GM18505 (cell line): Measurements from ENCODE around the gene LIN52.
"Not testable (repeated sequence)": the region's sequence is repeated elsewhere in the genome, so short reads cannot be mapped to it uniquely, and the experiment has no call there.

Source experiments
- ATAC-seq: cut with Tn5 transposase; IDR thresholded peaks from one replicate; pipeline ENCODE4 v1.9.1; 2021; ENCODE audit not compliant: unreplicated experiment
- POLR2A ChIP-seq: IDR thresholded peaks from 4 replicates; pipeline ENCODE4 v1.6.1; 2011; ENCODE audit warnings: borderline replicate concordance; ENCODE audit not compliant: insufficient read depth, insufficient read length; ENCODE audit errors: extremely low read depth

LIN52 gene

DNA sequence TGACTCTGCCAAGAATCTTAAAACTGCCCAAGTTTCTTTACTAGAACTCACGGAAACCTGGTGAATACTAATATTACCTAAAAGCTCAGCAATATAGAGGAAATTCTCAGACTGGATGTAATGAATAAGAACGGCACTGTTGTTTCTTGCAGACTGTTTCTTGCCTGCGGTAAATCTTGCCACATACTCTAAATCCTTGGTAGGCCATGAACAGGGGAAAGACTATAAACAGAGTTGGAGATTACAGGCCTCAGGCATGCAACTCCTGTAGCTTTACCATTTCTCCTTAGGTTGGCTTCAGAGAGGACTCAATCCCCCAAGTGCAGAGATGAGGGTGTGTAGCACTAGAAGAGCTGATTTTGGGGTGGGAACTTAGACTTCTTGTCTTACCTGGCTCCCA lies 1.6 kb upstream of the LIN52 start:
- no peak for TF ChIP-seq POLR2A
- ATAC-seq = no peak

GRCh38 chr14:74083784-74084276 lies 926 bp upstream of the LIN52 start:
- TF ChIP-seq POLR2A = no peak
- ATAC-seq = no peak

- no peak for TF ChIP-seq POLR2A
- ATAC-seq = peak; percentile 3
Observed at GRCh38 chr14:74085047-74085637, 386 bp downstream of the LIN52 start.

- no peak for TF ChIP-seq POLR2A
- no peak for ATAC-seq
Observed at GRCh38 chr14:74085828-74086227, 1.1 kb downstream of the LIN52 start.

GRCh38 chr14:74089251-74090020 lies 4.7 kb downstream of the LIN52 start:
- no peak for TF ChIP-seq POLR2A
- ATAC-seq = no peak

DNA sequence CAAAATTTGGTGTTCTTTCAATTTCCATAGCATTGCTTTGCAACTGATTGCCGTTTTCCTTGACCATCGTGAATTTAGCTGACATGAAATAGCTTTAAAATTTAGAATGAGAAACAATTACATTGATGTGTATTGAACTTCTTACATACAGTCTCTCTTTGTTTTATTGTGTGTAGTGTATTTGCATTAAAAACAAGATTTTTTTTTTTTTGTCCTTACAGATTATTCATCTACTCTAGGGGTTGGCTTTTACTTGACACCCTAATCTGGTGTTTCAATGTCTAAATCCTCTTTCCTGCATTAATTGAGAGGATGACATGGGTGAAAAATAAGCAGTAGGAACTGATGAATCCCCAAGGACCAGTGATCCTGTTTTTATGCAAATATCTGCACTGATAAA lies 20.6 kb downstream of the LIN52 start:
- no peak for ATAC-seq
- no peak for TF ChIP-seq POLR2A

GRCh38 chr14:74109369-74109768 lies 24.6 kb downstream of the LIN52 start:
- no peak for TF ChIP-seq POLR2A
- ATAC-seq = no peak

DNA sequence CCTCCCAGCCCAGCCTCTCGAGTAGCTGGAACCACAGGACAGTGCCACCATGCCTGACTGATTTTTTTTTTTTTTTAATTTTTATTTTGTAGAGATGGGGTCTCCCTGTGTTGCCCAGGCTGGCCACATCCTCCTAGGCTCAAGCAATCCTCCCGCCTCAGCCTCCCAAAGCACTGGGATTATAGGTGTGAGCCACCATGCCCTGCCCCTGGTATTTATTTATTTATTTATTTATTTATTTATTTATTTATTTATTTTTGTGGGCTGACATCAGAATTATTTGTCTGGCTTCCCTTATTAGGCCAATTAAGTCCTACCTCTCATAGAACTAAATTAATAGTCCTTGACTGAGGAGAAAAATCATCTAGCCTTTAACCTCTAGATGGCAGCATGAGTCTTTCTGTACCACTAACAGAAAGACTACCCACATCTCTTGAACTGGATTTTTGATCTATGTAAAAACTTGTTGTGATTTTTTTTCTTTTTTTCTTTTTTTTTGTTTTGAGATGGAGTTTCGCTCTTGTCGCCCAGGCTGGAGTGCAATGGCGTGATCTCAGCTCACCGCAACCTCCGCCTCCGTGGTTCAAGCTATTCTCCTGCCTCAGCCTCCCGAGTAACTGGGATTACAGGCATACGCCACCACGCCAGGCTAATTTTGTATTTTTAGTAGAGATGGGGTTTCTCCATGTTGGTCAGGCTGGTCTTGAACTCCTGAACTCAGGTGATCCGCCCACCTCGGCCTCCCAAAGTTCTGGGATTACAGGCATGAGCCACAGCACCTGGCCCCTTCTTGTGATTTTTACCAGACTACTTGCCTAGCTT lies 26.9 kb downstream of the LIN52 start:
- ATAC-seq = not testable (repeated sequence)

DNA sequence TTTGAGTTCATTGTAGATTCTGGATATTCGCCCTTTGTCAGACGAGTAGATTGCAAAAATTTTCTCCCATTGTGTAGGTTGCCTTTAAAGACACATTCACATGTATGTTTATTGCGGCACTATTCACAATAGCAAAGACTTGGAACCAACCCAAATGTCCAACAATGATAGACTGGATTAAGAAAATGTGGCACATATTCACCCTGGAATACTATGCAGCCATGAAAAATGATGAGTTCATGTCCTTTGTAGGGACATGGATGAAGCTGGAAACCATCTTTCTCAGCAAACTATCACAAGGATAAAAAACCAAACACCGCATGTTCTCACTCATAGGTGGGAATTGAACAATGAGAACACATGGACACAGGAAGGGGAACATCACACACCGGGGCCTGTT lies 40.7 kb downstream of the LIN52 start:
- not testable (repeated sequence) for ATAC-seq

DNA sequence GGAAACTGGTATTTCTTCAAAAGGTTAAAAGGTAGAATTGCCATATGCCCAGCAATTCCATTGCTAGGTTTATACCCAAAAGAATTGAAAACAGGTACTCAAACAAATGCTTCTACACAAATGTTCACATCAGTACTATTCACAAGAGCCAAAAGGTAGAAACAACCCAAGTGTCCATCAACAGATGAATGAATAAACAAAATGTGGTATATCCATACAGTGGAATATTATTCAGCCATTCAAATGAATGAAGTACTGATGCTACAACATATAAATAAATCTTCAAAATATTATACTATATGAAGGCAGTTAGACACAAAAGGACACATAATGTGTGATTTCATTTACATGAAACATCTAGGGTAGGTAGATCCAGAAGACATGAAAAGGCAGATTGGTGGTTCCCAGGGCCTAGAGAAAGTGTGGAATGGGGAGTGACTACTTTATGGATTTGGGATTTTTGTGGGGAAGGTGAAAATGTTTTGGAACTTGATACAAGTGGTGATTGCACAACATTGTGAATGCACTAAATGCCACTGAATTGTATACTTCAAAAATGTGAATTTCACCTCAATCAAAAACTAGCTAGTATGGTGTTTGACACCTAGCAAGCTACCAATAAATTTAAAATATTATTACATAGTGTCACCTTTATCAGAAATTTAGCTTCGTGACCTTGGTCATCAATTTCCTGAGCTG lies 41.7 kb downstream of the LIN52 start:
- ATAC-seq = no peak
- no peak for TF ChIP-seq POLR2A

DNA sequence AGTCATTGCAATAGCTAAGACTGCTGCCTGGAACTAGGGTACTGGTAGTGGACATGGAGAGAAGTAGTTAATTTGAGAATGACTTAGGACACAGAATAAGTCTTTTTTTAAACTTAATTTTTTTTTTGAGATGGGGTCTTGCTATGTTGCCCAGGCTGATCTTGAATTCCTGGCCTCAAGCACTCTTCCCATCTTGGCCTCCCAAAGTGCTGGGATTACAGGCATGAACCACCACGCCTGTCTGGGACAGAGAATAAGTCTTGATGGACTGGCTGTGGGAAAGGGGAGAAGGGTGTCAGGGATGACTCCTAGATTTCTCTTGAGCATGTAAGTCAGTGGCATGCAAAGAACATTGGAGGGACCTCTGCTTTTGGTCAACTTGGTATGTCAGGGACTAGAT lies 42.9 kb downstream of the LIN52 start:
- TF ChIP-seq POLR2A = no peak
- no peak for ATAC-seq

- ATAC-seq = no peak
- TF ChIP-seq POLR2A = no peak
Observed at GRCh38 chr14:74133833-74134481, 49.2 kb downstream of the LIN52 start.

- ATAC-seq = no peak
Observed at GRCh38 chr14:74134484-74134883, 49.7 kb downstream of the LIN52 start.

DNA sequence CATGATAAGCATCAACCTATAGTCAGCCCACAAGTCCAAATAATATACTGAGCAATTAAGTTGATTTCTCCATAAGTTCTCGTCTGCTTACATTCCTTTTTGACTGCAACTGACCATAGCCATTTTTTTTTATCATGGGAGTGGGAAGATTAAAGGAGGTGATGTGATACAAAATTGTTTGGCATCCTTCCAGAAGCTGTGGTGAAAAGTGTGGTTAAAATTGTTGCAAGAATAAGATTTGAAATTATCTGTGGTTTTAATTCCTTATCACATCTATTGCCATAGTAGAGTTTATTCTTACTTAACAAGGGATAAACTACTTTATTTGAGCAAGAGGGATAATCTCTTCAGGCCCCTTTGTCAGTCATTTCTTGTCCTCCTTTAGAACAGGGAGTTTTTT lies 50.7 kb downstream of the LIN52 start:
- no peak for ATAC-seq
- TF ChIP-seq POLR2A = no peak

More at GRCh38 chr14:74134484-74134883, 49.7 kb downstream of the LIN52 start:
- TF ChIP-seq POLR2A = no peak
